Anterior cingulate cortex (tissue), 58 donors: ENCODE data around the gene MIB2.
"Not testable (repeated sequence)": the region's sequence is repeated elsewhere in the genome, so short reads cannot be mapped to it uniquely, and the experiment has no call there.

ENCODE experiments used
- DNase-seq, 58 donors: peaks; one replicate each; lab custom pipeline; 2025; lab: John Stamatoyannopoulos, UW

MIB2 gene

DNA sequence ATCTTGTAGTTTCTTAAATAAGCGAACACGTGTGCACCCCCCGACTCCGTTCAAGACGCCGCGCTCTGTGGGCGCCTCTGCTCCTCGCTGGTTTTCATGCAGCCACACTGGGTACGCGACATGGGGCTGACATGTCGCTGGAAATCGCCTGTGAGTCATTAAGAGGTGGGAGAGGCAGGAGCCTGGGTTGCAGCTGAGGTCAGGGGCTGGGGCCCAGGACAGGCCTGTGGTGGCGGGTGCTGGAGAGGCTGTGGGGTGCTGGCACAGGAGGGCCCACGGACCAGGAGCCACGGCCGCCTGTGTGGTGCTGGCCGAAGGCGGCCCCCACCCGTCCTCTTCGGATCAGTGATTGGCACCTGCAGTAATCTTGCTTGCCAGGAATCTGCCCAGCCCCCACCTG lies 59.5 kb downstream of the MIB2 start:
- not testable (repeated sequence) for DNase-seq

DNA sequence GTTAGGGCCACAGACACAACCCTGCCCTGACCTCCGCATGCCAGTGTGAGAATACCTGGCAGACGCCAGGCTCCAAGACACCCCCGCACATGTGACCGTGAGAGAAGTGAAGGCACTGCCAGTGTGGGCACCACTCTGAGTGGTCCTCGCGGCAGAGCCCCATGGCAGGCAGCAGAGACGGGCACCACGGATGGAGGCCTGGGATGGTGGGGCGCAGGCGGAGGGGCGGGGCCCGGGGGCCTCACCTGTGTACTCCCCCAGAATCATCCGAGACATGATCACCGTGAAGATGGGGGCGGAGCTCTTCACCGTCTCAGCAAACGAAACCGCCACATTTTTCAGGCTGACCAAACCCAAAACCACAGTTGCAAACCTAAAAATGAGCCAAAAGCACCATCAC lies 59.9 kb downstream of the MIB2 start:
- not testable (repeated sequence) for DNase-seq

GRCh38 chr1:1676087-1676486 lies 60.8 kb downstream of the MIB2 start:
- DNase-seq, result not testable (repeated sequence)

DNA sequence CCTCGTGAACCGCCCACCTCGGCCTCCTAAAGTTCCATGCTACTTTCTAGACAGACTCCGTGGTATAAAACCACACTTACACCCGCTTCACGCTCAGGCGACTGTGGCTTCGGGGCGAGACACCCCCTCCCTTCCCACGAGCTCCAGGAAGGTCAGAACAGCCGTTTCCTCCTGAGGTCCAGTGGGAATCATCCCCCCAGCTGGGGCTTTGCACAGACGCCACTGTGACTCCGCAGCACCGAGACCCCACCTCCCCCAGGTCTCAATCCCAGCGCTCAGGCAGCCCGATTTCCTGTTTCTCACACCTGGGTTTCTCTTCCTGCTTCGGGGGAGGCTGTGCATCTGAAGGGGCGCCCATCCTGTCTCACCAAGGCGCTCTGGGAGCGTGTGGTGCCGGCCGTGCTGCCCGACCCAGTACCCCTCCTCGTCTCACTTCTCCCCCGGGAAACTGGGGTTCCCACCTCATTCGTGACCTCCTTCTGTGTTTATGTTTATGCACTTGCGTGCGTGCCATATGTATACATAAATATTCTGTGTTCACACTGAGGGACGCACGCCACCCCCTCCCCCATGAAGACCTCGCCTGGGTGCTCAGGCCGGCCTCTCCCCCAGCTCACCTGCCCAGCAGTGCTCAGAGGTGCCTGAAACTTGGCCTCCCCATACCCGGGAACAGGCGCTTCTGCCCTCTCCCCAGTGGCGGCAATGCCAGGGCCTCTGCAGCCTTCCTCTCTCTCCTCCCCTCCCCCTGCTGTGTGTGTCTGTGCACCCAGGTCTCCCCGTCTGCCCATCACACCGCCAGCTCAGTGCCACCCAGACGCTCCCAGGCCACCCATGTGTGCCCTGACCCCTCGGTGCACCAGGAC lies 62.6 kb downstream of the MIB2 start:
- no peak for DNase-seq

DNA sequence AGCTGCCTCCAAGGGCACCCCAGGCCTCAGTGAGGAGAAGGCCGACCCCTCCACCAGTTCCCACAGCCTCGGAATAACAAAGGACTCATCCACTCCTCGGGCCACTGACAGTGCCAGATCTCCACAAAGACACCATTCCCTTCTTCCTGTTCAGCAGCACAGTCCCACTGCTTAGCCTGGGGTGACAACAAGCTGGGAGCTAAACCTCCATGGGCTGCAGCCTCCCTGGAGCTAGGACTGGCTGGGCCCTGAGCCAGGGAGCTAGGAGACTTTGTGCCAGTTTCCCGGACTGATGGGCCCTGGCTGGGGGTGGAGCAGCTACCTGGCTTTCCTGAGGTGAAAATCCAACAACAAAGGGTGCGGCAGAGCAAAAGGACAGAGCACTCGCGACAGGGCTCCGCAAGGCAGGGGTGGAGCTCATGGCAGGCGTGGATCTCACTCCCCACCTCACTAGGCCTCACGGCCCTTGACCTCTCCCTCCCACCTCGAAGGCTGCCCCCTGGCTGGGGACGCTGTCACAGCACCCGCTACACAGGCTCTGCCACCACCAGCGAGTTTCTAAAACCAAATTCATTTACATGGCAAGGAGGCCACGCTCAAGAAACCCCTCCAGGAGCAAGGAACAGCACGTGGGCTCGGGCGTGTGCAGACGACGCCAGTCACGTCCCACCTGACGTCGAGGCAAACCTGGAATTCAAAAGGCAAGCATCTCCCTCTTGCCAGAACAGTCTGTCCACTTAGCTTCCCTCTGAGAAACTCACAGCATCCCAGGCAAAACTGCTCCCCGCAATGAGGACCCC lies 63.5 kb downstream of the MIB2 start:
- DNase-seq, result no peak
